SU-DHL-6 (cell line): ENCODE results near the gene BUB1.
"Not testable (repeated sequence)": the region's sequence is repeated elsewhere in the genome, so short reads cannot be mapped to it uniquely, and the experiment has no call there.

Experiments
- H2AFZ ChIP-seq: fragments of 200-600 bp; sonication (generic); 2 replicates; pipeline ENCODE4 v1.6.1; 2014; ENCODE audit warnings: low read depth, mild to moderate bottlenecking, moderate library complexity, mixed read lengths, antibody characterized with exemption, low read length; ENCODE audit not compliant: severe bottlenecking
- H3F3A ChIP-seq: fragments of 200-600 bp; shearing (Covaris generic); 2 replicates; pipeline ENCODE4 v1.6.0; 2016; ENCODE audit warnings: antibody characterized with exemption, mild to moderate bottlenecking; ENCODE audit not compliant: insufficient read depth
- H3K27ac ChIP-seq: fragments of 200-600 bp; sonication (generic); 2 replicates; pipeline ENCODE4 v1.5.1; 2016; ENCODE audit warnings: low read depth, mild to moderate bottlenecking, low read length, moderate library complexity, mixed read lengths
- H3K27me3 ChIP-seq: fragments of 200-600 bp; sonication (generic), shearing (Covaris generic); 2 replicates; pipeline ENCODE4 v1.6.0; 2014; ENCODE audit warnings: mild to moderate bottlenecking, low read length
- H3K36me3 ChIP-seq: fragments of 200-600 bp; sonication (generic); 2 replicates; pipeline ENCODE4 v1.6.1; 2014; ENCODE audit warnings: mild to moderate bottlenecking, low read length, mixed read lengths
- H3K4me2 ChIP-seq: fragments of 300-600, 200-600 bp; shearing (Covaris generic), sonication (generic); 2 replicates; pipeline ENCODE4 v1.6.0; 2014; ENCODE audit warnings: low read length, low read depth, mild to moderate bottlenecking; ENCODE audit not compliant: poor library complexity, severe bottlenecking
- H3K4me3 ChIP-seq: fragments of 200-600 bp; sonication (generic); 2 replicates; pipeline ENCODE4 v1.5.1; 2014; ENCODE audit warnings: antibody characterized with exemption, low read length, mild to moderate bottlenecking, mixed read lengths; ENCODE audit not compliant: insufficient read depth, poor library complexity, severe bottlenecking
- H3K79me2 ChIP-seq: fragments of 200-600 bp; sonication (generic); 2 replicates; pipeline ENCODE4 v1.6.1; 2014; ENCODE audit warnings: mild to moderate bottlenecking, low read length, moderate library complexity; ENCODE audit not compliant: insufficient read depth
- H3K9ac ChIP-seq: fragments of 200-600 bp; sonication (generic); 2 replicates; pipeline ENCODE4 v1.7.0; 2014; ENCODE audit warnings: mild to moderate bottlenecking, low read length
- H3K9me2 ChIP-seq: fragments of 200-600 bp; sonication (generic); replicated peaks from 2 replicates; pipeline ENCODE4 v1.6.1; 2014; ENCODE audit warnings: low read length; ENCODE audit not compliant: insufficient read depth
- H3K9me3 ChIP-seq: fragments of 200-600 bp; sonication (generic); 2 replicates; pipeline ENCODE4 v1.6.1; 2014; ENCODE audit warnings: low read length, mixed read lengths; ENCODE audit not compliant: insufficient read depth
- H4K20me1 ChIP-seq: fragments of 200-600 bp; sonication (generic); 2 replicates; pipeline ENCODE4 v1.6.1; 2014; ENCODE audit warnings: low read depth, mild to moderate bottlenecking, antibody characterized with exemption, low read length, moderate library complexity, mixed read lengths
- CTCF ChIP-seq: fragments of 200-600 bp; sonication (generic); IDR thresholded peaks from one replicate; pipeline ENCODE4 v1.5.1; 2017; ENCODE audit warnings: antibody characterized with exemption, mild to moderate bottlenecking, low read length, moderate library complexity; ENCODE audit not compliant: insufficient read depth, poor library complexity, severe bottlenecking
- EZH2phosphoT487 ChIP-seq: fragments of 200-600 bp; sonication (generic), shearing (Covaris generic); conservative IDR thresholded peaks from 2 replicates; pipeline ENCODE4 v1.6.1; 2018; ENCODE audit warnings: mild to moderate bottlenecking, antibody characterized with exemption, low read length, moderate library complexity, mixed read lengths

Gene BUB1

GRCh38 chr2:110638004-110638403, 39.9 kb downstream of the BUB1 start:
- Histone ChIP-seq H3K9me2 (no peaks in the 10 kb centered on the region), H3F3A (no peaks in the 10 kb centered on the region; the same call in 1 of the 2 replicates), H3K4me2 (no peak overlapping the region), H3K4me3 (no peak overlapping the region), H3K9ac (no peak overlapping the region), H3K27me3 (no peaks in the 10 kb centered on the region), H3K9me3 (no peaks in the 10 kb centered on the region), H4K20me1 (no peaks in the 10 kb centered on the region), H3K27ac (no peak overlapping the region), H2AFZ (no peak overlapping the region), H3K79me2 (no peaks in the 10 kb centered on the region), H3K36me3 (peaks cover 53% of the 10 kb centered on the region)
- TF ChIP-seq CTCF = no peak
- no peak for TF ChIP-seq EZH2phosphoT487

- H3K9me2 ChIP-seq = no peaks in the 10 kb centered on the region
- peaks cover 51% of the 10 kb centered on the region for H3K36me3 ChIP-seq
- no peaks in the 10 kb centered on the region; the same call in 1 of the 2 replicates for H3F3A ChIP-seq
- H3K9ac ChIP-seq = no peak overlapping the region
- H3K9me3 ChIP-seq = no peaks in the 10 kb centered on the region
- H3K4me2 ChIP-seq = no peak overlapping the region
- no peak overlapping the region for H3K27ac ChIP-seq
- no peak overlapping the region for H2AFZ ChIP-seq
- TF ChIP-seq CTCF (no peak), EZH2phosphoT487 (no peak)
- H3K4me3 ChIP-seq = no peak overlapping the region
- no peaks in the 10 kb centered on the region for H3K27me3 ChIP-seq
- no peaks in the 10 kb centered on the region for H4K20me1 ChIP-seq
- no peaks in the 10 kb centered on the region for H3K79me2 ChIP-seq
These were observed 40.8 kb downstream of the BUB1 start for GRCh38 chr2:110637093-110637492.

- not testable (repeated sequence) for H3F3A ChIP-seq, H3K4me3 ChIP-seq, H3K79me2 ChIP-seq, H3K9me3 ChIP-seq, H3K9ac ChIP-seq, H3K27ac ChIP-seq, H2AFZ ChIP-seq, H4K20me1 ChIP-seq, H3K27me3 ChIP-seq, H3K4me2 ChIP-seq, H3K9me2 ChIP-seq
- peaks cover 41% of the 10 kb centered on the region for H3K36me3 ChIP-seq
These were observed 41.8 kb downstream of the BUB1 start for GRCh38 chr2:110635949-110636628.

GRCh38 chr2:110627348-110627747, 50.5 kb downstream of the BUB1 start:
- H3K9me3 ChIP-seq, H3K27me3 ChIP-seq, H3K36me3 ChIP-seq, H4K20me1 ChIP-seq, H3F3A ChIP-seq, H3K4me3 ChIP-seq, H3K9me2 ChIP-seq, H3K4me2 ChIP-seq, H2AFZ ChIP-seq, H3K9ac ChIP-seq, H3K27ac ChIP-seq, H3K79me2 ChIP-seq: not testable (repeated sequence)

GRCh38 chr2:110619326-110619939, 58.4 kb downstream of the BUB1 start:
- not testable (repeated sequence) for H2AFZ ChIP-seq, H3K4me3 ChIP-seq, H3K9ac ChIP-seq, H3K4me2 ChIP-seq, H3K9me2 ChIP-seq, H3K9me3 ChIP-seq, H4K20me1 ChIP-seq, H3K36me3 ChIP-seq, H3F3A ChIP-seq, H3K27me3 ChIP-seq, H3K79me2 ChIP-seq, H3K27ac ChIP-seq

- H3F3A ChIP-seq, H3K9me2 ChIP-seq, H3K4me2 ChIP-seq, H3K36me3 ChIP-seq, H3K4me3 ChIP-seq, H2AFZ ChIP-seq, H3K27ac ChIP-seq, H4K20me1 ChIP-seq, H3K9ac ChIP-seq, H3K79me2 ChIP-seq, H3K9me3 ChIP-seq, H3K27me3 ChIP-seq: not testable (repeated sequence)
These were observed 63.9 kb downstream of the BUB1 start for GRCh38 chr2:110613927-110614326.
